ENCODE results near the gene NDRG4. TPM values are rescaled to one million over a fixed set of nuclear protein-coding genes. Genes with fewer than 3 reads are reported as not detected.

Gene NDRG4
- total and polyA plus RNA-seq, 2 of the 13 experiments (the other 11 are each of a cell fraction or from before 2014, with no cell fraction given): 1.7 to 2.7 TPM

DNA sequence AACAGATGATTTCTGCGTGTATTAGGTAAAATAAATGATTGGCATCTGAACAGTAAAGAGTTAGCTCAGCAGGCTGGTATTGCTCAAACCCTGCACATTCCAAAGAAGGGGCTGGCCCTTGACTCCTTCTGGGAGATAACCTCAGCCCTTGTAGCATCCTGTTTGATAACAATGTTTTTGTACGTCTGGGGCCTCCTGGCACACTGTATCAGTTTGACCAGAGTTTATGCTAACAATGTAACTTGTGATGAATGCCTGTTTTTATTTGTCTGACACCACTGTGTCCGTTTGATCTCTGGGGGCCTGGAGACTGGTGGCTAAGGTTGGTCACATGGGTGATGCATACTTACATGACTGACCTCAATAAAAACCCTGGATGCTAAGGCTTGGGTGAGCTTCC is 43.8 kb upstream of the NDRG4 start (continued):
- TF ChIP-seq CREB1 (IDR thresholded peaks at IDR 0.05): no peak
- 0 out of 2 replicates have a peak, but pooled peaks have one; percentile 23 for TF ChIP-seq CREB1 (CRISPR knock-in tag; IDR thresholded peaks at IDR 0.05)
- TF ChIP-seq ZNF75D (CRISPR knock-in tag; IDR thresholded peaks at IDR 0.05; ENCODE audit: borderline replicate concordance): no peak
- TF ChIP-seq, protein P1, sequence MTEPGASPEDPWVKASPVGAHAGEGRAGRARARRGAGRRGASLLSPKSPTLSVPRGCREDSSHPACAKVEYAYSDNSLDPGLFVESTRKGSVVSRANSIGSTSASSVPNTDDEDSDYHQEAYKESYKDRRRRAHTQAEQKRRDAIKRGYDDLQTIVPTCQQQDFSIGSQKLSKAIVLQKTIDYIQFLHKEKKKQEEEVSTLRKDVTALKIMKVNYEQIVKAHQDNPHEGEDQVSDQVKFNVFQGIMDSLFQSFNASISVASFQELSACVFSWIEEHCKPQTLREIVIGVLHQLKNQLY (CRISPR knock-in tag; IDR thresholded peaks at IDR 0.05): 0 out of 2 replicates have a peak, but pooled peaks have one; percentile 33
- TF ChIP-seq, protein P2, sequence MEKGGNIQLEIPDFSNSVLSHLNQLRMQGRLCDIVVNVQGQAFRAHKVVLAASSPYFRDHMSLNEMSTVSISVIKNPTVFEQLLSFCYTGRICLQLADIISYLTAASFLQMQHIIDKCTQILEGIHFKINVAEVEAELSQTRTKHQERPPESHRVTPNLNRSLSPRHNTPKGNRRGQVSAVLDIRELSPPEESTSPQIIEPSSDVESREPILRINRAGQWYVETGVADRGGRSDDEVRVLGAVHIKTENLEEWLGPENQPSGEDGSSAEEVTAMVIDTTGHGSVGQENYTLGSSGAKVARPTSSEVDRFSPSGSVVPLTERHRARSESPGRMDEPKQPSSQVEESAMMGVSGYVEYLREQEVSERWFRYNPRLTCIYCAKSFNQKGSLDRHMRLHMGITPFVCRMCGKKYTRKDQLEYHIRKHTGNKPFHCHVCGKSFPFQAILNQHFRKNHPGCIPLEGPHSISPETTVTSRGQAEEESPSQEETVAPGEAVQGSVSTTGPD (CRISPR knock-in tag; IDR thresholded peaks at IDR 0.05): no peak
- no peak for TF ChIP-seq BATF2 (CRISPR knock-in tag; IDR thresholded peaks at IDR 0.05)
- TF ChIP-seq ZNF773 (CRISPR knock-in tag; IDR thresholded peaks at IDR 0.05; ENCODE audit: borderline replicate concordance): no peak
- TF ChIP-seq ZNF644 (CRISPR knock-in tag; IDR thresholded peaks at IDR 0.05; ENCODE audit: low read depth): no peak
- peak; percentile 63; the same call in 1 of the 2 replicates for TF ChIP-seq HHEX (CRISPR knock-in tag; IDR thresholded peaks at IDR 0.05)
- TF ChIP-seq SOX5 (CRISPR knock-in tag; IDR thresholded peaks at IDR 0.05; ENCODE audit: borderline replicate concordance): peak; percentile 91; the same call in 1 of the 2 replicates
- no peak for TF ChIP-seq NR2C2 (CRISPR knock-in tag; IDR thresholded peaks at IDR 0.05; ENCODE audit: borderline replicate concordance)
- TF ChIP-seq RORA (CRISPR knock-in tag; IDR thresholded peaks at IDR 0.05): no peak
- TF ChIP-seq HMG20A (CRISPR knock-in tag; IDR thresholded peaks at IDR 0.05; ENCODE audit: borderline replicate concordance): peak; percentile 62; the same call in 1 of the 2 replicates
- TF ChIP-seq DRAP1 (CRISPR knock-in tag; IDR thresholded peaks at IDR 0.05): no peak
- TF ChIP-seq TCF7L2 (IDR thresholded peaks at IDR 0.05; ENCODE audit: low read depth, low read length): peak; percentile 80
- TF ChIP-seq, protein P3, sequence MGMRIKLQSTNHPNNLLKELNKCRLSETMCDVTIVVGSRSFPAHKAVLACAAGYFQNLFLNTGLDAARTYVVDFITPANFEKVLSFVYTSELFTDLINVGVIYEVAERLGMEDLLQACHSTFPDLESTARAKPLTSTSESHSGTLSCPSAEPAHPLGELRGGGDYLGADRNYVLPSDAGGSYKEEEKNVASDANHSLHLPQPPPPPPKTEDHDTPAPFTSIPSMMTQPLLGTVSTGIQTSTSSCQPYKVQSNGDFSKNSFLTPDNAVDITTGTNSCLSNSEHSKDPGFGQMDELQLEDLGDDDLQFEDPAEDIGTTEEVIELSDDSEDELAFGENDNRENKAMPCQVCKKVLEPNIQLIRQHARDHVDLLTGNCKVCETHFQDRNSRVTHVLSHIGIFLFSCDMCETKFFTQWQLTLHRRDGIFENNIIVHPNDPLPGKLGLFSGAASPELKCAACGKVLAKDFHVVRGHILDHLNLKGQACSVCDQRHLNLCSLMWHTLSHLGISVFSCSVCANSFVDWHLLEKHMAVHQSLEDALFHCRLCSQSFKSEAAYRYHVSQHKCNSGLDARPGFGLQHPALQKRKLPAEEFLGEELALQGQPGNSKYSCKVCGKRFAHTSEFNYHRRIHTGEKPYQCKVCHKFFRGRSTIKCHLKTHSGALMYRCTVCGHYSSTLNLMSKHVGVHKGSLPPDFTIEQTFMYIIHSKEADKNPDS (CRISPR knock-in tag; IDR thresholded peaks at IDR 0.05): no peak
- TF ChIP-seq PCBP1 (IDR thresholded peaks at IDR 0.05; ENCODE audit: borderline replicate concordance, low read depth, low read length): no peak
- TF ChIP-seq DPF2 (CRISPR knock-in tag; IDR thresholded peaks at IDR 0.05; ENCODE audit: borderline replicate concordance, low read depth): peak; percentile 60; the same call in 1 of the 2 replicates
- no peak for TF ChIP-seq SOX6 (IDR thresholded peaks at IDR 0.05)
- TF ChIP-seq SOX6 (CRISPR knock-in tag; IDR thresholded peaks at IDR 0.05): peak; percentile 87
- TF ChIP-seq ASH2L (IDR thresholded peaks at IDR 0.05; ENCODE audit: insufficient read length, low read depth, low read length): no peak
- no peak for TF ChIP-seq ZFP37 (CRISPR knock-in tag; IDR thresholded peaks at IDR 0.05; ENCODE audit: borderline replicate concordance)
- TF ChIP-seq SOX13 (IDR thresholded peaks at IDR 0.05): peak; percentile 70
- peak in 1 of 2 experiments; percentile 93; a peak in 2 of 4 replicates for TF ChIP-seq SOX13 (CRISPR knock-in tag; conservative IDR thresholded peaks at IDR 0.05 in 1 of 2, IDR thresholded peaks at IDR 0.05 in 1 of 2)
- no peak for TF ChIP-seq SP1 (IDR thresholded peaks at IDR 0.05)
- TF ChIP-seq SP1 (CRISPR knock-in tag; IDR thresholded peaks at IDR 0.05): no peak
- no peak for TF ChIP-seq SMYD3 (CRISPR knock-in tag; IDR thresholded peaks at IDR 0.05)
- TF ChIP-seq ATF7 (IDR thresholded peaks at IDR 0.05): no peak
- no peak for TF ChIP-seq ATF7 (CRISPR knock-in tag; IDR thresholded peaks at IDR 0.05)
- no peak for TF ChIP-seq KDM2A (CRISPR knock-in tag; IDR thresholded peaks at IDR 0.05; ENCODE audit: borderline replicate concordance, low read depth)
